Activated B cell treated with CpG ODN at 0.5 μM for 24 hours (primary cell): Measurements from ENCODE around the gene SNED1. TPM values are rescaled to one million over a fixed set of nuclear protein-coding genes. Genes with fewer than 3 reads are reported as not detected.

Experiments
- ATAC-seq: fragments of 200-7000 bp; cut with Tn5 transposase; one replicate; pipeline ENCODE4 v1.10.0; 2021; ENCODE audit warnings: low read depth, mild to moderate bottlenecking, moderate library complexity
- CTCF ChIA-PET: fragments of 350-600 bp; sonication (Branson Sonifier 250); formaldehyde crosslinking; loops from one replicate; lab custom pipeline; 2021; ENCODE audit warnings: antibody characterized with exemption; lab: Charles Lee
- POLR2A ChIA-PET: fragments of 350-600 bp; sonication (Branson Sonifier 250); formaldehyde crosslinking; loops from one replicate; lab custom pipeline; 2021; ENCODE audit warnings: antibody characterized with exemption; lab: Charles Lee
- DNase-seq: peaks from one replicate; pipeline ENCODE4 v3.0.0; 2022
- H3K27ac Mint-ChIP-seq: one replicate; pipeline ENCODE4 v1.8.0; 2020; ENCODE audit warnings: mixed read lengths
- H3K27me3 Mint-ChIP-seq: one replicate; pipeline ENCODE4 v1.8.0; 2021; ENCODE audit warnings: mixed read lengths
- H3K36me3 Mint-ChIP-seq: one replicate; pipeline ENCODE4 v1.8.0; 2021; ENCODE audit warnings: low read depth, mixed read lengths
- H3K4me1 Mint-ChIP-seq: one replicate; pipeline ENCODE4 v1.8.0; 2021; ENCODE audit warnings: mixed read lengths
- H3K4me3 Mint-ChIP-seq: one replicate; pipeline ENCODE4 v1.8.0; 2020; ENCODE audit warnings: mild to moderate bottlenecking, mixed read lengths
- H3K9me3 Mint-ChIP-seq: one replicate; pipeline ENCODE4 v1.8.0; 2020; ENCODE audit warnings: mixed read lengths
- intact Hi-C: fragments of 100-400 bp; cut with micrococcal nuclease; formaldehyde crosslinking; loops from one replicate; pipeline ENCODE4 v1.15.1; 2024
- total RNA-seq: library from RNA; stranded (reverse); gene quantifications from 2 replicates; pipeline ENCODE4 v1.2.3, GENCODE V29; 2022
- TF ChIP-seq, protein P1 (sequence below): fragments of 200-600 bp; IDR thresholded peaks from one replicate; pipeline ENCODE4 v1.8.0; 2022; ENCODE audit warnings: antibody characterized with exemption, mild to moderate bottlenecking

The SNED1 gene
- total RNA-seq, 1 donor from 2014 or later: 59.8 TPM

DNA sequence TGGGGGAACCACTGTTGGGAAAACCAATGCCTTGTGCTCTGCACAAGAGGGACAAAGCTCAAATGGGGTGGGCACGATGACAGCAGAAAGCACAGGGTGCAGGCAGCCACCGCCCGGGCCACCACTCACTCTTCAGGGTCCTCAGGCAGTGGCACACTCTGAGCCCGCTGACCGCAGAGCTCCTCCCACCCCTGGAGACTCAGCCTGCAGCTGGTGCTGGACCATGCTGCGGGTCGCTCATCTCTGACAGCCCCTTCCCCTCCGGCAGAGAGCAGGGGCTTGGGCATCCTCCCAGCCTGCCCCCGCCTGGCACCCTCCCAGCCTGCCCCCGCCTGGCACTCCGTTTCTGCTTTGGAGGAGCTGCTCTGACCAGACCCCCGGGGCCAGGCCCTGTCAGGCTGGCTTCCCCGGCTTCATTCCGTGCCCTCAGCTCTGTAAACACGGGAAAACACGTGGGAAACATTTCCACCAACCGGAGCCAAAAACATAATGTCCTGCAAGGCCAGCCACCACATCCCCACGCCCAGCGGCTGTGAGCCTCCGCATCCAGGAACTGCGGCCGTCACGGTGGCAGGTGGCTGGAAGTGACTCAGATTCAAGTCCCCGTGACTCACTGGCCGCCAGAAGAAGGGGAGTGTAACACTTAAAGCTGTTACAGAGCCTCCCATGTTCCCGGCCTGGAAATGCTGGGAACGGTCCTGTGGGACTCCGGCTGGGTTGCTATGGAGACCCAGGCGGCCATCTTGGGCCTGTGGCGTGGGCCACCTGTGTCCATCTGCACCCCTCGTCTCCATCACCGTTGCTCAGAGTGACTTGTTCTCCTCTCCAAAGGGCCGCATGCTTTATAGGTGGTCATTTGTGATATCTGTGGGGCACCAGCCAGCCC lies 6.8 kb upstream of the SNED1 start:
- no peak for ATAC-seq
- H3K27ac Mint-ChIP-seq: no peak overlapping the region
- CTCF ChIA-PET: no interaction called here

DNA sequence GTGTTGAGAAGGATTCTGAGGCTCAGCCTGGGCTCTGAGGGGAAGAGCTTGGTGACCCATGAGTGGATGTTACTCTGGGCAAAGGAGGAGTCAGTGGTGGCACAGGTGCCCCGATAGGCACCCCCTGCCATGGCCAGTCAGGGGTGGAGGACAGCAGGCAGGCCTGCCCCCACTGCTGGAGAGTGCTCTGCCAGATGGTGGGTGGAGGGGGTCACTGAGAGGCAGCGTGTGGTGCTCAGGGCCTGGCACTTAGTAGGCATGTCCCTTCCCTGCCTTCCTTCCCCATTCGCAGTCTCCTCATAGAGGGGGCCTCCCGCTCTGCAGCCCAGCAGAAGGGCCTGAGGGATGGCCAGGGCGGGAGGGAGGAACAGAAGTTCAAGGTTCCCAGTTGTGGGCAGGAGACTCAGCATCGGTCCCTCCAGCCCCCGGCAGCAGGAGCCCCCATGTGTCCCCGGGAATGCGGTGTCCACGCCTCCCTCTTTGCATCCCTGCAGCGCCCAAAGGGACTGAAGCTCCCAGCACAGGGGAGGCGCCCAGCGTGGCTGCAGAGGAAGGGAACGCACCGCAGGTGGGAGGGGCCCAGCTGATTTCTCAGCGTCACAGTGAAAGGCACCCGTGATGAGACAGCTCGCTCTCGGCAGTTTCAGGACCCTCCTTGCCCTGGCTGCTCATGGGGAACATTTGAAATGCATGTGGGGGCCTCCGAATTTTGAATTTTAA lies 5.7 kb upstream of the SNED1 start:
- ChIA-PET POLR2A (no interaction called here), CTCF (no interaction called here)
- no peaks in the 10 kb centered on the region for H3K9me3 Mint-ChIP-seq
- H3K27me3 Mint-ChIP-seq: peaks cover 15% of the 10 kb centered on the region
- ATAC-seq (no peak), DNase-seq (peak; percentile 14)
- no peaks in the 10 kb centered on the region for H3K36me3 Mint-ChIP-seq
- no peak overlapping the region for H3K4me3 Mint-ChIP-seq
- intact Hi-C loops: no loop called here
- no peak overlapping the region for H3K27ac Mint-ChIP-seq
- TF ChIP-seq, protein P1, sequence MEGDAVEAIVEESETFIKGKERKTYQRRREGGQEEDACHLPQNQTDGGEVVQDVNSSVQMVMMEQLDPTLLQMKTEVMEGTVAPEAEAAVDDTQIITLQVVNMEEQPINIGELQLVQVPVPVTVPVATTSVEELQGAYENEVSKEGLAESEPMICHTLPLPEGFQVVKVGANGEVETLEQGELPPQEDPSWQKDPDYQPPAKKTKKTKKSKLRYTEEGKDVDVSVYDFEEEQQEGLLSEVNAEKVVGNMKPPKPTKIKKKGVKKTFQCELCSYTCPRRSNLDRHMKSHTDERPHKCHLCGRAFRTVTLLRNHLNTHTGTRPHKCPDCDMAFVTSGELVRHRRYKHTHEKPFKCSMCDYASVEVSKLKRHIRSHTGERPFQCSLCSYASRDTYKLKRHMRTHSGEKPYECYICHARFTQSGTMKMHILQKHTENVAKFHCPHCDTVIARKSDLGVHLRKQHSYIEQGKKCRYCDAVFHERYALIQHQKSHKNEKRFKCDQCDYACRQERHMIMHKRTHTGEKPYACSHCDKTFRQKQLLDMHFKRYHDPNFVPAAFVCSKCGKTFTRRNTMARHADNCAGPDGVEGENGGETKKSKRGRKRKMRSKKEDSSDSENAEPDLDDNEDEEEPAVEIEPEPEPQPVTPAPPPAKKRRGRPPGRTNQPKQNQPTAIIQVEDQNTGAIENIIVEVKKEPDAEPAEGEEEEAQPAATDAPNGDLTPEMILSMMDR: no peak
- H3K4me1 Mint-ChIP-seq: no peaks in the 10 kb centered on the region

More for the DNA sequence above, 6.8 kb upstream of the SNED1 start:
- Mint-ChIP-seq H3K27me3 (peaks cover 5% of the 10 kb centered on the region), H3K4me3 (no peak overlapping the region), H3K36me3 (no peaks in the 10 kb centered on the region), H3K9me3 (no peaks in the 10 kb centered on the region), H3K4me1 (no peaks in the 10 kb centered on the region)
- peak; percentile 11 for DNase-seq
- TF ChIP-seq, protein P1: no peak
- intact Hi-C loops: no loop called here
- POLR2A ChIA-PET: no interaction called here

DNA sequence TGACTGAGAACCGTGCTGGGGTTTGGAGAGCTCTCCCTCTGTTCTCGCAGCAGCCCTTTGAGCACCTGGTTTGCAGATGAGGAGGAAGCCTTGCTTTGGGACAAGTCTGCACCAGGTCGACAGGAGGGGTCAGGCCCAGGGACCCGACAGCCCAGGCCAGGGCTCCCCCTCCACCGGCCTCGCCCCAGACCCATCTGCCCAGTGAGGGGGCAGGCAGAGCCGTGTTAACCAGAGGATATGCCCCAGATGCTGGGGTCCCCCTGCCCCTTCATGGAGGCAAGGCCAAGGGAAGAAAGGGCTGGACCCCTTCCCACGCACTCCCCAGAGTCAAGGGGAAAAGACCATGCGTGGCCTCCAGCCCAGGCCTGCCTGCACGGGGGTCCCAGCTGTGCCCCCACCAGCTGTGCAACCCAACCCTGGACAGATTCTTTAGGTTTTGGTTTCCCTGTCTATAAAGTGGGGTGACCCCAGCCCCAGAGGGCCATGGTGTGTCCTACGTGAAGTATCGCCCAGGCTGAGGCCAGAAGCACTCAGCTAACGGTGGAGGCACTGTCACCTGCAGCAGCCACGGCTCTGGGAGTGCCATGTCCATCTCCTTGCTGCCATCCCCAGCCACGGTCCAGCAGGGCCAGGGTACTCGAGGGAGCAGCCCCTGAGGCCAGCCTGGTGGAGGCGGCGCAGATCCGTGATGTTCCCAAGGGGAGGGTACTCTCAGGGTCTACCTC lies 4.8 kb upstream of the SNED1 start:
- Mint-ChIP-seq H3K9me3 (no peaks in the 10 kb centered on the region), H3K4me3 (no peak overlapping the region)

DNA sequence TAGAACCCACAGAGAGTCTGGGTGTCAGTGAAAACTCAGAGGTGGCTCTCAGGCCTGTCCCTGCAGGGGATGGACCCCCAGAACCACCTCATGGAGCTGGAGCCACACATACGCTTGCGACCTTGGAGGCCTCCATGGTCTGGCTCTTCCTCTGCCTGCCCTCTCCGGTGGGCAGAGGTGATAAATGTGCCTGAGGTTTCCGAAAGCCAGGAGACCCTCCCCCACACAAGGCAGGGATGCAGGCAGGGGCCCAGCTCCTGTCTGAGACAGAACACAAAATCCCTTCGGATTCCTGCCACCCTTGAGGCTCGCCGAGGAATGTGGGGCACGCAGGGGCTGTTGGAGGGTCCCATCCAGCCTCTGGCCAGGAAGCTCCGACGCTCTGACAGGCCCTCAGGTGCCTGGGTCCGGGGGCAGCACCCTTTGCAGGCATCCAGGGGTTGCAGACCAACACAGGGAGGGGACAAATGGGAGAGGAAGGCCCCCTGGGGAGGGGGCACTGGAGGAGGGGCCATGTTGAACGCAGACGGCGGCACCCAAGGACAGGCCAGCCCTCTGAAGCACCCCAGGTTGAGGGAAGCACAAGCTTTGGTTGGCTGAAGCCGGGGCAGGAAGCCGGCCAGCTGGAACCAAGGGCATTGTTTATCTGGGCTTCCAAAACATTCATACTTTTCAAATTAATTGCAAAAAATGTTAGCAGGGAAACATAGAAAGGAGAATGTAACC lies 4.1 kb upstream of the SNED1 start:
- Mint-ChIP-seq H3K27ac (no peak overlapping the region), H3K4me3 (no peak overlapping the region), H3K27me3 (peaks cover 15% of the 10 kb centered on the region), H3K9me3 (no peaks in the 10 kb centered on the region), H3K4me1 (no peaks in the 10 kb centered on the region), H3K36me3 (no peaks in the 10 kb centered on the region)
- ChIA-PET POLR2A (no interaction called here), CTCF (no interaction called here)
- intact Hi-C loops: no loop called here
- TF ChIP-seq, protein P1: no peak
- DNase-seq (peak; percentile 13), ATAC-seq (no peak)

More for the DNA sequence above, 4.8 kb upstream of the SNED1 start:
- ATAC-seq: no peak
- intact Hi-C loops: no loop called here
- TF ChIP-seq, protein P1: no peak
- Mint-ChIP-seq H3K36me3 (no peaks in the 10 kb centered on the region), H3K27ac (no peak overlapping the region), H3K27me3 (peaks cover 15% of the 10 kb centered on the region), H3K4me1 (no peaks in the 10 kb centered on the region)
- peak; percentile 12 for DNase-seq
- CTCF ChIA-PET: no interaction called here
- POLR2A ChIA-PET: no interaction called here
